Measurements from ENCODE around the gene HOXB8. TPM values are rescaled to one million over a fixed set of nuclear protein-coding genes. Genes with fewer than 3 reads are reported as not detected.

The HOXB8 gene
- total RNA-seq, 2 experiments from 2014 or later: not detected

GRCh38 chr17:48616717-48617470, 1.8 kb upstream of the HOXB8 start:
- intact Hi-C loops (cut with micrococcal nuclease): loop anchor here (10.0 kb wide), 1 partner anchor 108 kb away; the partner anchor contains the start of genes HOXB13, PRAC1 and PRAC2
- no peak for TF ChIP-seq CTCF (IDR thresholded peaks at IDR 0.05)
- DNase-seq (no peak), ATAC-seq (no peak)
- no peaks in the 10 kb centered on the region for H3K36me3 Mint-ChIP-seq (ENCODE audit: low read depth)
- H3K9me3 Mint-ChIP-seq: no peaks in the 10 kb centered on the region
- H3K27ac Mint-ChIP-seq: no peak overlapping the region
- H3K4me3 Mint-ChIP-seq: no peak overlapping the region
- H3K27me3 Mint-ChIP-seq: peaks cover 83% of the 10 kb centered on the region
- peaks cover 41% of the 10 kb centered on the region for H3K4me1 Mint-ChIP-seq (ENCODE audit: low read depth)
- CTCF ChIA-PET: interaction anchor here (0.9 to 4.9 kb wide), 18 partner anchors 10 to 591 kb away, joined by 3 to 40 read pairs (median 4); partner anchors contain the start of genes HOXB5 and HOXB9
- POLR2A ChIA-PET: no interaction called here

GRCh38 chr17:48615963-48616716, 1.0 kb upstream of the HOXB8 start:
- DNase-seq (no peak), ATAC-seq (no peak)
- Mint-ChIP-seq H3K4me1 (ENCODE audit: low read depth) (peaks cover 44% of the 10 kb centered on the region), H3K4me3 (no peak overlapping the region), H3K9me3 (no peaks in the 10 kb centered on the region), H3K27me3 (peaks cover 84% of the 10 kb centered on the region), H3K36me3 (ENCODE audit: low read depth) (no peaks in the 10 kb centered on the region), H3K27ac (no peak overlapping the region)
- TF ChIP-seq CTCF (IDR thresholded peaks at IDR 0.05): no peak
- POLR2A ChIA-PET: interaction anchor here (1.0 to 3.9 kb wide), 2 partner anchors 10 to 508 kb away, joined by 4 to 19 read pairs; partner anchors contain the start of gene HOXB9
- intact Hi-C loops (cut with micrococcal nuclease): loop anchor here (10.0 kb wide), 1 partner anchor 109 kb away; the partner anchor contains the start of genes HOXB13, PRAC1 and PRAC2
- CTCF ChIA-PET: interaction anchor here (0.8 to 4.9 kb wide), 7 partner anchors 8 to 591 kb away, joined by 3 to 40 read pairs (median 6); partner anchors contain the start of genes HOXB5 and HOXB9

GRCh38 chr17:48613862-48614694, 1.0 kb downstream of the HOXB8 start:
- H3K4me3 Mint-ChIP-seq: peak overlapping the region; percentile 35
- H3K27ac Mint-ChIP-seq: no peak overlapping the region
- ChIA-PET POLR2A (interaction anchor here (3.9 kb wide), 1 partner anchor 12 kb away, joined by 19 read pairs; the partner anchor contains the start of gene HOXB9), CTCF (interaction anchor here (0.8 to 4.9 kb wide), 13 partner anchors 9 to 589 kb away, joined by 3 to 40 read pairs (median 4); partner anchors contain the start of genes HOXB5 and HOXB9)
- intact Hi-C loops (cut with micrococcal nuclease): loop anchor here (10.0 kb wide), 1 partner anchor 111 kb away; the partner anchor contains the start of genes HOXB13, PRAC1 and PRAC2
- H3K4me1 Mint-ChIP-seq (ENCODE audit: low read depth): peaks cover 47% of the 10 kb centered on the region
- DNase-seq (peak; percentile 51), ATAC-seq (peak; percentile 11)
- no peaks in the 10 kb centered on the region for H3K9me3 Mint-ChIP-seq
- TF ChIP-seq CTCF (IDR thresholded peaks at IDR 0.05): no peak
- H3K27me3 Mint-ChIP-seq: peaks cover 81% of the 10 kb centered on the region
- no peaks in the 10 kb centered on the region for H3K36me3 Mint-ChIP-seq (ENCODE audit: low read depth)

GRCh38 chr17:48612854-48613691, 2.0 kb downstream of the HOXB8 start:
- peak; percentile 64 for DNase-seq
- Mint-ChIP-seq H3K36me3 (ENCODE audit: low read depth) (no peaks in the 10 kb centered on the region), H3K27me3 (peaks cover 80% of the 10 kb centered on the region), H3K4me1 (ENCODE audit: low read depth) (peaks cover 37% of the 10 kb centered on the region), H3K9me3 (no peaks in the 10 kb centered on the region), H3K4me3 (peak overlapping the region; percentile 74), H3K27ac (no peak overlapping the region)
- ChIA-PET CTCF (interaction anchor here (0.7 to 4.9 kb wide), 19 partner anchors 10 to 587 kb away, joined by 3 to 40 read pairs (median 4); partner anchors contain the start of genes HOXB3, HOXB5 and HOXB9), POLR2A (interaction anchor here (1.0 to 3.9 kb wide), 2 partner anchors 12 to 13 kb away, joined by 4 to 19 read pairs; partner anchors contain the start of gene HOXB9)
- peak; percentile 66 for ATAC-seq
- intact Hi-C loops (cut with micrococcal nuclease): loop anchor here (10.0 kb wide), 1 partner anchor 112 kb away; the partner anchor contains the start of genes HOXB13, PRAC1 and PRAC2
- TF ChIP-seq CTCF (IDR thresholded peaks at IDR 0.05): peak; percentile 50
